Urothelium cell line (cell line): ENCODE results near the gene GRXCR2.
"Not testable (repeated sequence)": the region's sequence is repeated elsewhere in the genome, so short reads cannot be mapped to it uniquely, and the experiment has no call there.

Experiments used
- DNase-seq: peaks from one replicate; pipeline ENCODE4 v3.0.0; 2011; ENCODE audit warnings: low spot score, mixed read lengths
- FAIRE-seq: peaks from 2 replicates; lab custom pipeline; 2011; peaks lifted over from hg19 to GRCh38; lab: Jason Lieb, UNC

GRXCR2 gene

DNA sequence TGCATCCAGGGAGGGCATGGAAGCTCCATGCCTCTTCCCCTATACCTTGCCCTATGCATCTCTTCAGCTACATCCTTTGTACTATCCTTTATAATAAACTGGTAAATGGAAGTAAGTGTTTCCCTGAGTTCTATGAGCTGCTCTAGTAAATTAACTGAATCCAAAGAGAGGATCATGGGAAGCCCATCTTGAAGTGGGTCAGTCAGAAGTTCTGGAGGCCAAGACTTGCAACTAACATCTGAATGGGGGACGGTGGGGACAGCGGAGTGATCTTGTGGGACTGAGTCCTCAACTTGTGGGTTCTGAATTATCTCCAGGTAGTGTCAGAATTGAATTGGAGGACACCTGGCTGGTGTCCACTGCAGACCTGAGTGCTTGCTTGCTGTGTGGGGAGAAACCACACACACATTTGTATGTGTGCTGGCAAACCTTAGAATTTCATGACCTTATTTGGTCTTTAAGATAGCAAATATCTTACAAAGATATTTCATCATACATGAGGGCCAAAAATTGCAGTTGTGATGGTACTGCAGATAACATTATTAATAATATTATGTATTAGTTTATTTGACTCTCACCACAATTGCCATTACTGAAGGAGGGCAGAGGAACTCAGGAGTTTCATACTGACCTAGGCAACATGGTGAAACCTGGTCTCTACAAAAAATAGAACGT, 32.2 kb downstream of the GRXCR2 start:
- DNase-seq (no peak), FAIRE-seq (no peak)

DNA sequence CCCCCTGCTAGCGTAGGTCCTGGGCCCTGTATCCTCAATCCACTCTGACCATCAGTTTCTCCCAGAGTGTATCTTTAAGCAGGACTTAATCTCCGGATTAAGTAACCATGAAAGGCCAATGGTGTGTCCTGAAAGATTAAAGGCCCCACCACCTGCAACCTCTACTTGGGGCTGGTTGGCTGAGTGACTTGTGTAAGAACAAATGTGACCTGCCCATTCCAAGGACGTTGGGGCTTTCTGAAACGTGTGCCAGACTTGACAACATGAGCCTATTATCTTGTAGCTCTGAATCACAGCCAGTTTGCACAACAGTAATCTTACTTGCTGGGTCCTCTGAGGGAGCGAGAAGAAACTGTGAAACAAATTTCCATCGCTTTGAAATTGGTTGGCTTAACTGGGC, 34.5 kb downstream of the GRXCR2 start:
- no peak for FAIRE-seq

DNA sequence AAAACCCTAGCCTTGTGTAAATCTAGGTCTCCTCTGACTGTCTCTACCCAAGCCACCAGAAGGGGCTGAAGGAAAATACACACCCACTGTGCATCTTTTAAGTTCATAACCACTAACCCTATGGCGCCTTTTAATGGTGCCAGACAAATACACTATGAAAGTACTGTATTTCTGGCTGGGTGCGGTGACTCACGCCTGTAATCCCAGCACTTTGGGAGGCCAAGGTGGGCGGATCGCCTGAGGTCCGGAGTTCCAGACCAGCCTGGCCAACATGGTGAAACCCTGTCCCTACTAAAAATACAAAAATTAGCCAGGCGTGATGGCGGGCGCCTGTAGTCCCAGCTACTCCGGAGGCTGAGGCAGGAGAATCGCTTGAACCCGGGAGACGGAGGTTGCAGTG, 36.6 kb downstream of the GRXCR2 start:
- not testable (repeated sequence) for FAIRE-seq

More for the DNA sequence above, 34.5 kb downstream of the GRXCR2 start:
- DNase-seq, result no peak

DNA sequence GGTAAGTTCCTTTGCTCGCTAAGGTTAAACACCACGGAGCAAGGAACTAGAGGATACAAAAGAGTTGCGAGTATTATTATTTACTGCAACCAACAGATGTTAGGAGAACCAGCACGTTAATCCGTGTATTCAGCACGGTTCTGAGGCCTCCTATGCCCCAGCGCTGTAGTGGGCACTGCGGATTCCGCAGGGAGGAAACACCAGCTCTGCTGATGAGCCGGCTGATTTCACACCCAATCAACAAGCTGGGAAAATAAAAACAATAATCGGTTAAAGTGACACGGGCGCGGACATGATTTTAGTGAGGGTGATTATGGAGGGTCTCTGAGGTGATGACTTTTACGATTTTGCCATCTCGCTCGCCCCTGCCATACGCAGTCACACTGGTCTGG, 37.0 kb downstream of the GRXCR2 start:
- FAIRE-seq (no peak), DNase-seq (peak; percentile 17)

More for the DNA sequence above, 36.6 kb downstream of the GRXCR2 start:
- DNase-seq, result not testable (repeated sequence)

DNA sequence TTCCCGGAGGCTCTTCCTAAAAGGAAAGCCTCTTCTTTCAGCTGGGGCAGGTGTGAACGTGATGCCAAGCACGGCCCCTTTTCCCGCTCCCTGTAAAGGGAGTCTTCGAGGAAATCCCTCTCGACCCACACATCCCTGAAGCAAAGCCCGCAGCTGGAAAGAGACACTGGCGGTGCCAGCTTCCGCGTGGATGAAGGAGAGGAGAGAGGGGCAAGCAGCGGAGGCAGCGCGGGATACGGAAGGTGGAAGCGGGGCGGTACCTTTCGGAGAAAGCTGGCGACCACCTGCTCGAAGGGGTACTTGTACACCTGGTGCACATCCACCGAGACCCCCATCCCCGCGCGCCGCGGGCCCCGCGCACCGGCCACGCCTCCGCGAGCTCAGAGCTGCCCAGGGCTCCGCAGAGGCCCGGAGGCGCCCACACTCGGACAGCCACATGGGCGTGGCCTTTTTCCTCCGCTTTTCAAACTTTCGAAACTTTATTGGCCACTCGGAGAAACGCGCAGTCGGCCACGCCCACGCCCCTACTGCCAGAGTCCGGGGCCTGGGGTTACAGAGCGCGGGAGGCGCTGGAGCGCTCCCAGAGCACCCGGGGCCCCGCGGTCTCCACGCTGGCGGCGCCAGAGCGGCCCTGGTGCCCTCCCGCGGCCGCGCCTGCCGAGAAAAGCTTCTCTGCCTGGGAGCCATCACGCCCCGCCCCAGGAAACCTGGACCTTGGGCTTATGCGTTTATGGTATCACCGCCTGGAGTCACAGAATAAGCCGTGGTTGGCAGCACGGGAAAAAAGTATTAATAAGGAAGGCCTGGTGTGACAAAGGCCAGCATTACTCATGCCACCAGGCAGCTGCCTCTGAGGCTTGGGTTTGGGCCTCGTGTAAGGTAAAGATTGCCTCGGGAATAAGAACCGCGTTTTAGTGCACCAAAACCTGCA, 37.6 kb downstream of the GRXCR2 start, which contains the start of gene PRELID2:
TSS of gene PRELID2 (minus strand) at position 426 of the 931 bp plus-strand sequence. CDS start at position 335, 91 bp downstream.
- FAIRE-seq (no peak), DNase-seq (peak; percentile 86)

DNA sequence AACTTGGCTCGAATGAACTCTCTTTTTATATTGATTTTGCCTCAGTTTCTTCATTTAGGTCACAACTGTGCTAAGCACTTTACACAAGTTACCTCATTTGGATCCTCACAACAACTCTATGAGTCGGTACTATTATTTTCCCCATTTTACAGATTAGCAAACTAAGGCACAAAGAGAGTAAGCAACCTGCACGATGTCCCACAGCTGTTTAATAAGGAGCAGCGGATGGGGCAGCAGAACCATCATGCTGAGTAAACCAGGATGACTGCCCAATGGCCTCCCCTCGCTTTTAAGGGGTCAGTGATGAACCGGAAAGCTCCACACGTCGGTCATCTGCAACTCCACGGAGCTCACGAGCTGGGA, 38.3 kb downstream of the GRXCR2 start:
- FAIRE-seq, result no peak
- no peak for DNase-seq

DNA sequence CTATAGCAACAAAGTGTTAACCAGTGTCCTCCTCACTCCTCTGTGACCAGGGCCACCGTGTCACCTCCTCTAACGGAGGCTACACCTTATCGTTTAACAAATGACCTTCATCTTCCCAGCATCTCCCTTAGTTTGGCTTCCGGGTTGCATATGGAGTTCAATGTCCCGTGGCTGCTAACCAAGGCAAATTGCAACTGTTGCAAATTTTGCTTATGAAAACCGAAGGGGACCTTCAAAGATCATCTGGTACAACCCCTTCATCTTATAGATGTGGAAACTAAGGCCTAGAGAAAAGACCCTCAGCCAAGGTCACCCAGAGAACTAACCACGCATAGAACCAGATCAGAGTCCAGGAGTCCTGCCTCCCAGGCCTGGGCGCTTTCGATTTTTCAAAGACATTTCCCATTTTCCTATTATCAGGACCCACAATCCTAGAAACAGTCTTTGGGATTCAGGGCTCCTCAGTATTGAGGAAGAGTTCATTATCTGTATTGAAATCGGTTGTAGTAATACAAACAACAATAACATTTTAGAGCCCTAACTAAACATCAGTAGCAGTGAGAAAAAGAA, 39.1 kb downstream of the GRXCR2 start:
- no peak for DNase-seq
- FAIRE-seq, result no peak

DNA sequence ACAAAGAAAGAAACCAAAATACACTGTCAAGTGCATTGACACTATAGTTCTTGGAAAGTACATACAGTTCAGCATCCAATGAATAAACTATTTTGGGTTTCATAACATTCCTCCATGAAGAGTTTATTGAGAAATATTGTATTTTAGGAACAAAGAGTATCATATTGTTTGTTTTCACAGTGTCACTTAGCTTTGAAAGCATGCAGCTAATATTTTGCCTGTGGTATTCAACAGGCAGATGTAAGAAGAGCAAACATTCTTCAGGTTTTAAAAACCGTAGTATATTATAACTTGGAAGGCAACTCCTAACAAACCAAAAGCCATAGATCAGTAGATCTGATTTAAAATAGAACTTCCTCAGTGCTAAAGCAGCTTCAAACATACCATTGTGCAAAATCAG, 42.2 kb downstream of the GRXCR2 start:
- DNase-seq (no peak), FAIRE-seq (no peak)

DNA sequence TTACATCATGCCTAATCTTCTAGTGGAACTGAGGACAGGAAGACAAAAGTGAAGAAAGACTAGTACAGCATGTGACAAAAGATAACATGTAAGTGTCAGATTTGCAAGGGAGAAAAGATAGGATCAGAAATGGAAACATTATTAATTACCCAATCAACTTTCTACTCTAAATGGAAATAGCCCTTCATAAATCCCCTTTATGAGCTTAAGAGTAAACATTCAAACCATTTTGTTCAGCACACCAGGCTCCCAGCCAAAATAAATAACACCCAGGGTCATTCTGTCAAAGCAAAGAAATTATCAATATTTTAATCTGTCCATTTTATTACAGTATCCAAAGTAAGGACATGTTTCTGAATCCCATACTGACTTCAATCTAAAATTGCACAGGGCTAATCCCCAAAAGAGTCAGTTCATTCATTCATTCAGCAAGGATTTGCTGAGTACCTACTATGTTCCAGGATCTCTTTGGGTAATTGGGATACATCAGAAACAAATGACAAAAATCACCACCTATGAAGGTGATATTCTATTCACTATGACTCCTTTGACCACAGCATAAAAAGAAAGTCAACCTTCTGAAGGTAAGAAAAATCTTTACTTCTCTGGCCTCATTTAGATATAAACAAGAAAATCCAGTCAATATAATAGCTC, 43.0 kb downstream of the GRXCR2 start:
- DNase-seq, result no peak
- no peak for FAIRE-seq

DNA sequence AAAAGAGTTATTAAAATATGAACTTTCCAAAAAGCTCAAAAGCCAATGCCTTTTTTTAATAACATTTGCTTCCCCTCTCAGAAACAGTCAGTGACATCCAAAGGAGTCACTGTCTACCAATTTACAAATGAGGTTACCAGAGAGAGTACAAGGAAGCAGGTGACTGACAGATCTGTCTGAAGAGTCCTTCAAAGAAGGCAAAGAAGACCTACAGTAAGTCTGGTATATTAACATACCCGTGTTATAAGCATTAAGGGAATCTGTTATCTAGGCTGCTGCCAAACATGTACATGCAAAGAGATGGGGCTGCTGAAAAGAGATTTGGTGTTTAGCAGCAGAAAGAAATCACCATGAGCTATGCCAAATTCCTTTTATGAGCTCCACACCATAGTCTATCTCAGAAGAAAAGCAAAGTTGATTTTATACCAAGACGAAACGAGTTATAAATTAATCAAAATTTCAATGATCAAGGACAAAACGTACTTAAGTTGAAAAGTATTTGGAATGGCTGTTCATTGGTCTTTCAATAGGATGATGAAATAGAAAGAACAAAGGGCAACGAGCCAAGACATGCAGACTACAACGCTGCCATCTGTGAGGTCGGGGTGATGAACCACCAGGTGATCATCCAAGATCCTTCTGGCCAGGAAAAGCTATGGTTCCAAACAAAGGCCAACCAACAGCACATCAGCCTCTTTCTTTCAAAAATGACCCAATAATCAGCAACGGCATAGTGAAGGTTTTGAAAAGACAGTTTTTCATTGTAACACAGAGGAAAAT, 45.7 kb downstream of the GRXCR2 start:
- FAIRE-seq, result no peak
- DNase-seq, result no peak

DNA sequence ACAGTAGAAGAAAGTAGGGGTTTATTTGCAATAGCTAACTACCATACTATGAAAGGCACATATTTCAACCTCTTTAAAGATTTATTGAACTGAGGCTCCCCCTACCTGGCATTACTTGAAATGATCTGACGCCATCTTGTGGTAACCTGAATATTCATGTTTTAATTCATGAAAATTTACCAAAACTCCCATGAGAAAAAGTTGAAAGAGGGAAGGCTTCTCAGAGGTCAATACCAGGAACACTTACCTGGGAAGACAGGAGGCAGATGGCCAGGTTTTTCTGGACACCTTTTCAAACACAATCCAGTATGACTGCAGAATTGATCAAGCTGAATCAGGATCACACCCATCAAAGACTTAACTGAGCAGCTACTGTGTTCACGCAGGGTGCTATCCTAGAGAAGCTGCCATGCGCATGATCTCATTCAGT, 47.0 kb downstream of the GRXCR2 start:
- DNase-seq (peak; percentile 40), FAIRE-seq (no peak)

DNA sequence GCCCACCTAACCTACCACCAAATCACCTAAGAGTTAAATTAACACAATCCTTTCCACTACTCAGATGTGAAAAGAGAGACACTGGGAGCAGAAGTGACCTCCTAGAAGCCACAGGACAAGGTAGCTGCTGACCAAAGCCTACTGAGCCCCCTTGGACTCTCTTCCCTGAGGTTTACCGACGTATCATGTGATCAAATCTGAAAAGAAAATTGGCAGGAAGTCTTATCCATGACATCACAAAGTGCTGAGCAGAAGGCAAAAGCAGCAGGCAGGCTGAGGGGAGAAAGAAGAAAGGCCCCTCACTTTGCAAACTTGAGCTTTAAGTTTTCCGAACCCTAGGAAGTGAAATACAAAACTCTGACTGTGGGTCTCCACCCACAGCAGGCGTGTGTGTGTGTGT, 48.8 kb downstream of the GRXCR2 start:
- DNase-seq, result no peak
- FAIRE-seq, result no peak

DNA sequence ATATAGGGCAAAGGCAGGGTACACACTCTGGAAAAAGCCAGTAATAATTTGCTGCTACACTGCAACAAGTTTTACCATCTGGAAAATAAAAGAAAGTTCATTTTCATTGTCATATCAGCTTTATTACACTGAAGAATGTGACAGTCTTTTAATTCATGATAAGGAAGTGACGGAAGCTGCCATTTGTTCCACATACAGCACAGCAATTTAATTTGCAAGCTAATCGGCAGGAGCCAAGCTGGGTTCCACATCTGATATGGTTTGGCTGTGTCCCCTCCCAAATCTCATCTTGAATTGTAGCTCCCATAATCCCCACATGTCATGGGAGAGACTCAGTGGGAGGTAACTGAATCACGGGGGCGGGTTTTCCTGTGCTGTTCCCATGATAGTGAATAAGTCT, 54.2 kb downstream of the GRXCR2 start:
- FAIRE-seq, result no peak

DNA sequence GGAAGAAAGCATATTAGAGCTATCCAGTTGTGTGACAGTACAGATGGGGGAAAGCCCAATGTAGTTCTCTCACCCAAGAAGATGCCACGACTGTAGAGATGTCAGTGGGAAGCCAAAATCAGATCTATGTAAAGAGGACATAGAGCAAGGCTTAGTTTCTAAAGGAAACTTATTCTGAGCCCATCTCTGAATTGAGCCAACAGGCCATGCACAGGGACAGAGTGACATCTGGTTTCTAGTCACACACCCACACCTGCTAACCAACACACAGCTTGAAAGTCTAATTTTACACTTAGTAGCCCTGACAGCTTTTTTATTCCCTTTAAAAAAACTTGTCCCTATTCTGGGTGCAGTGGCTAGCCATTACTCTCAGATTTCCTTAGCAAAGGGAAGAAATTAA, 59.9 kb downstream of the GRXCR2 start:
- FAIRE-seq (no peak), DNase-seq (no peak)

More for the DNA sequence above, 54.2 kb downstream of the GRXCR2 start:
- DNase-seq, result no peak

DNA sequence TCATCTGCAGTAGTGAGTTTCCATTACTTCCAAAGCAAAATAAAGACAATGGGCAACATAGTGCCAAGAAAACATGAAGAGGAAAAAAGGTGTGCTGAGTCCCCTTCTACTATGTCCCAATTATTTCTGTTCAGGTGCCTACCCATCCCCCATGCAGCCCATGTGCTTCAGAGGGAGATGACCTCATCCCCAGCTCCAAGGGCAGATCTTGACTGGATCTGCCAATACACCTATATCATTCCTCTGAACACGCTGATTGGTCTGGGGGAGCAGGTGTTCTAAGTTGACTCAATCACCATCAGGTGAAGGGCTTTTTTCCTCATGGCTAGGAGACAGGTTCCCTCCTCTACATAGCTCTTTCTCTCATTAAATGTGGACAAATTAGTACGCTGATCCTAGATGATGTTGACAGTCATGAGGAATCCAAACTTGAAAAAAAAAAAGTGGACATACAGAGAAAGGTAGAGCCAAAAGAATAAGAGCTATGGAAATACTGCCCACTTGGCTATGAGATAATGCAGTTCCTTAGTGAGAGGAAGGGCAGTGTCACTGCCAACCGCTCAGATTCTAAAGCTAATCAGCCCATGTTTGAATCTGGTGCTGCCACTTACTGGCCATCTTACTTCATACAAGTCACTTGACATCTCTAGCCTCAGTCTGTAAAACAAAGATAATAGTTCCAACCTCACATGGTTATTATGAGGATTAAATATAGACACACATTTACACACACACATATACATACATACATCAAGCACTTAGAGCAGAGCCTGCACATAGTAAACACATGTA, 60.8 kb downstream of the GRXCR2 start:
- DNase-seq, result no peak
- no peak for FAIRE-seq
